Caco-2 (cell line): ENCODE measurements around the gene MYH15. TPM values are rescaled to one million over a fixed set of nuclear protein-coding genes. Genes with fewer than 3 reads are reported as not detected.

Source experiments
- BruUV-seq: library from RNA; stranded (reverse); fragments of 400-500 nt; replicated peaks from 2 replicates; lab custom pipeline; 2021; lab: Mats Ljungman, UMichigan
- CTCF ChIA-PET: fragments of 300-600 bp; sonication (Branson Sonifier 250); formaldehyde crosslinking; loops from one replicate; lab custom pipeline; 2022; ENCODE audit warnings: antibody characterized with exemption; lab: Charles Lee
- POLR2A ChIA-PET: fragments of 300-600 bp; sonication (Branson Sonifier 250); formaldehyde crosslinking; loops from one replicate; lab custom pipeline; 2022; ENCODE audit warnings: antibody characterized with exemption; lab: Charles Lee
- DNase-seq, 2 experiments: peaks; one replicate each; pipeline versions ENCODE4 v3.0.0 to v3.0.0-alpha.2; 2020 to 2022
- H3K27me3 ChIP-seq: replicated peaks from 2 replicates; pipeline ENCODE4 v1.6.0; 2011; ENCODE audit warnings: low read length; ENCODE audit not compliant: control insufficient read depth, insufficient read depth
- H3K36me3 ChIP-seq: 2 replicates; pipeline ENCODE4 v1.5.1; 2011; ENCODE audit warnings: low read length; ENCODE audit not compliant: control insufficient read depth, insufficient read depth
- H3K4me1 ChIP-seq: fragments of 250-450 bp; sonication (Bioruptor Pico); 2 replicates; pipeline ENCODE4 v1.5.1; 2020; ENCODE audit warnings: mild to moderate bottlenecking
- H3K4me3 ChIP-seq: 2 replicates; pipeline ENCODE4 v1.5.1; 2011; ENCODE audit warnings: low read depth, mild to moderate bottlenecking, control low read depth, low read length
- H3K9me3 ChIP-seq: fragments of 250-450 bp; sonication (Bioruptor Pico); 2 replicates; pipeline ENCODE4 v1.5.1; 2020; ENCODE audit warnings: mild to moderate bottlenecking, moderate library complexity
- H3K27ac Mint-ChIP-seq: one replicate; pipeline ENCODE4 v1.8.0; 2022; ENCODE audit warnings: mixed read lengths; ENCODE audit not compliant: unreplicated experiment
- H3K27me3 Mint-ChIP-seq: one replicate; pipeline ENCODE4 v1.8.0; 2022; ENCODE audit warnings: mixed read lengths; ENCODE audit not compliant: insufficient read depth, unreplicated experiment
- H3K36me3 Mint-ChIP-seq: one replicate; pipeline ENCODE4 v1.8.0; 2022; ENCODE audit warnings: mild to moderate bottlenecking, mixed read lengths; ENCODE audit not compliant: insufficient read depth, unreplicated experiment
- H3K4me1 Mint-ChIP-seq: one replicate; pipeline ENCODE4 v1.8.0; 2022; ENCODE audit warnings: low read depth, mixed read lengths; ENCODE audit not compliant: unreplicated experiment
- H3K4me3 Mint-ChIP-seq: one replicate; pipeline ENCODE4 v1.8.0; 2022; ENCODE audit warnings: mild to moderate bottlenecking, moderate library complexity, mixed read lengths; ENCODE audit not compliant: unreplicated experiment
- H3K9me3 Mint-ChIP-seq: one replicate; pipeline ENCODE4 v1.8.0; 2022; ENCODE audit warnings: mixed read lengths; ENCODE audit not compliant: unreplicated experiment
- intact Hi-C: fragments of 100-400 bp; cut with micrococcal nuclease; formaldehyde crosslinking; loops from one replicate; pipeline ENCODE4 v1.10.0; 2022; ENCODE audit not compliant: unreplicated experiment
- total RNA-seq: library from RNA; stranded (reverse); gene quantifications from 2 replicates; pipeline ENCODE4 v1.2.3, GENCODE V29; 2022
- TF ChIP-seq, protein P1 (sequence below), 2 experiments: fragments of 200-600 bp in 1 of 2; IDR thresholded peaks; 1 replicate in 1 of 2; 2 replicates in 1 of 2; pipeline versions ENCODE4 v1.5.1 to v1.8.0; 2011 to 2022; ENCODE audit warnings: antibody characterized with exemption in 1 of 2, control low read depth in 1 of 2, inconsistent platforms in 1 of 2, low read depth in 1 of 2, low read length in 1 of 2, mild to moderate bottlenecking in 1 of 2, moderate library complexity in 1 of 2; ENCODE audit not compliant: insufficient read depth in 1 of 2, severe bottlenecking in 1 of 2, unreplicated experiment in 1 of 2

Gene MYH15
- total RNA-seq, 1 experiment from 2014 or later, result 0.25 TPM

- POLR2A ChIA-PET, result no interaction called here
- no peaks in the 10 kb centered on the region for H3K27me3 ChIP-seq
- Mint-ChIP-seq H3K4me1 (no peaks in the 10 kb centered on the region), H3K27ac (no peak overlapping the region), H3K4me3 (no peak overlapping the region), H3K36me3 (no peaks in the 10 kb centered on the region), H3K9me3 (peaks cover 10% of the 10 kb centered on the region), H3K27me3 (no peaks in the 10 kb centered on the region)
- H3K4me1 ChIP-seq, result no peaks in the 10 kb centered on the region
- CTCF ChIA-PET, result no interaction called here
- TF ChIP-seq, protein P1, sequence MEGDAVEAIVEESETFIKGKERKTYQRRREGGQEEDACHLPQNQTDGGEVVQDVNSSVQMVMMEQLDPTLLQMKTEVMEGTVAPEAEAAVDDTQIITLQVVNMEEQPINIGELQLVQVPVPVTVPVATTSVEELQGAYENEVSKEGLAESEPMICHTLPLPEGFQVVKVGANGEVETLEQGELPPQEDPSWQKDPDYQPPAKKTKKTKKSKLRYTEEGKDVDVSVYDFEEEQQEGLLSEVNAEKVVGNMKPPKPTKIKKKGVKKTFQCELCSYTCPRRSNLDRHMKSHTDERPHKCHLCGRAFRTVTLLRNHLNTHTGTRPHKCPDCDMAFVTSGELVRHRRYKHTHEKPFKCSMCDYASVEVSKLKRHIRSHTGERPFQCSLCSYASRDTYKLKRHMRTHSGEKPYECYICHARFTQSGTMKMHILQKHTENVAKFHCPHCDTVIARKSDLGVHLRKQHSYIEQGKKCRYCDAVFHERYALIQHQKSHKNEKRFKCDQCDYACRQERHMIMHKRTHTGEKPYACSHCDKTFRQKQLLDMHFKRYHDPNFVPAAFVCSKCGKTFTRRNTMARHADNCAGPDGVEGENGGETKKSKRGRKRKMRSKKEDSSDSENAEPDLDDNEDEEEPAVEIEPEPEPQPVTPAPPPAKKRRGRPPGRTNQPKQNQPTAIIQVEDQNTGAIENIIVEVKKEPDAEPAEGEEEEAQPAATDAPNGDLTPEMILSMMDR (IDR thresholded peaks at IDR 0.05; ENCODE audit: insufficient read depth in 1 of 2, low read depth in 1 of 2, low read length in 1 of 2, severe bottlenecking in 1 of 2, unreplicated experiment in 1 of 2), result no peak
- peaks cover 7% of the 10 kb centered on the region; the same call in 1 of the 2 replicates for H3K9me3 ChIP-seq
- H3K36me3 ChIP-seq, result no peaks in the 10 kb centered on the region
- DNase-seq, result no peak
- no TSS peak for BruUV-seq
- intact Hi-C loops, result no loop called here
- H3K4me3 ChIP-seq, result no peak overlapping the region
These were observed 68.1 kb downstream of the MYH15 start for GRCh38 chr3:108442281-108442680.

DNA sequence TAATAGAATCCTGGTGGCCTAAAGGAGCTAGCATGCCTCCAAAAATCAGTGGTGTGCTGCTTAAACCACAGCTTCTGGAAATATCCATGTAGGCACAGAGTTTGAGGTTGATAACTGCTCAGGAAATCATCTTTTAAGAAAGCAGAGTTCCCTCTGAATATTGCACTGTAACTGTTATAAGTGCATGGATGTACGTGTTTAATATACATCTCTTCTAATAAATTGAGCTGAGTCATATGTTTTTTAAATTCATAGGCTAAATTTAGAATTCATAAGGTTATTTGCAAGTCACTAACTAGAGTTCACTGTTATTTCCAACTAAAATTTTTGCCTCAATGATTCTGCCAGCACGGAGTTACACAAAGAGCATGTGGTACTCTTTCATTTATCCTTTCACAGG lies 68.9 kb downstream of the MYH15 start:
- no peak overlapping the region for H3K4me3 Mint-ChIP-seq
- ChIA-PET POLR2A (no interaction called here), CTCF (no interaction called here)
- no peaks in the 10 kb centered on the region for H3K4me1 Mint-ChIP-seq
- no peak overlapping the region for H3K27ac Mint-ChIP-seq
- H3K36me3 Mint-ChIP-seq, result no peaks in the 10 kb centered on the region
- no peaks in the 10 kb centered on the region for H3K27me3 Mint-ChIP-seq
- intact Hi-C loops, result no loop called here
- Histone ChIP-seq H3K9me3 (no peaks in the 10 kb centered on the region), H3K4me1 (no peaks in the 10 kb centered on the region), H3K36me3 (no peaks in the 10 kb centered on the region), H3K4me3 (no peak overlapping the region), H3K27me3 (no peaks in the 10 kb centered on the region)
- TF ChIP-seq, protein P1 (IDR thresholded peaks at IDR 0.05; ENCODE audit: insufficient read depth in 1 of 2, low read depth in 1 of 2, low read length in 1 of 2, severe bottlenecking in 1 of 2, unreplicated experiment in 1 of 2), result no peak
- H3K9me3 Mint-ChIP-seq, result peaks cover 2% of the 10 kb centered on the region
- no peak for DNase-seq
- no TSS peak for BruUV-seq

GRCh38 chr3:108441071-108441507 lies 69.3 kb downstream of the MYH15 start:
- intact Hi-C loops, result no loop called here
- BruUV-seq, result no TSS peak
- Mint-ChIP-seq H3K36me3 (no peaks in the 10 kb centered on the region), H3K27ac (no peak overlapping the region), H3K4me3 (no peak overlapping the region), H3K4me1 (no peaks in the 10 kb centered on the region), H3K9me3 (no peaks in the 10 kb centered on the region), H3K27me3 (no peaks in the 10 kb centered on the region)
- POLR2A ChIA-PET, result no interaction called here
- CTCF ChIA-PET, result no interaction called here
- Histone ChIP-seq H3K27me3 (no peaks in the 10 kb centered on the region), H3K4me3 (no peak overlapping the region), H3K9me3 (no peaks in the 10 kb centered on the region), H3K4me1 (no peaks in the 10 kb centered on the region), H3K36me3 (no peaks in the 10 kb centered on the region)
- TF ChIP-seq, protein P1 (IDR thresholded peaks at IDR 0.05; ENCODE audit: insufficient read depth in 1 of 2, low read depth in 1 of 2, low read length in 1 of 2, severe bottlenecking in 1 of 2, unreplicated experiment in 1 of 2), result no peak
- DNase-seq, result no peak
